Skin of body (tissue), 2 donors: ENCODE measurements around the gene MRPL3. TPM values are rescaled to one million over a fixed set of nuclear protein-coding genes. Genes with fewer than 3 reads are reported as not detected.
"Not testable (repeated sequence)": the region's sequence is repeated elsewhere in the genome, so short reads cannot be mapped to it uniquely, and the experiment has no call there.

Source experiments
- DNase-seq: peaks from one replicate; lab custom pipeline; 2025; lab: John Stamatoyannopoulos, UW
- total RNA-seq: library from RNA; depleted of rRNA; stranded (reverse); fragments of >200 nt; gene quantifications from one replicate; pipeline ENCODE4 v1.2.3, GENCODE V29; 2014

Gene MRPL3
- total RNA-seq, 1 donor from 2014 or later, result 68.4 TPM

- DNase-seq, result no peak
These were observed 822 bp downstream of the MRPL3 start for GRCh38 chr3:131501949-131502348.

DNA sequence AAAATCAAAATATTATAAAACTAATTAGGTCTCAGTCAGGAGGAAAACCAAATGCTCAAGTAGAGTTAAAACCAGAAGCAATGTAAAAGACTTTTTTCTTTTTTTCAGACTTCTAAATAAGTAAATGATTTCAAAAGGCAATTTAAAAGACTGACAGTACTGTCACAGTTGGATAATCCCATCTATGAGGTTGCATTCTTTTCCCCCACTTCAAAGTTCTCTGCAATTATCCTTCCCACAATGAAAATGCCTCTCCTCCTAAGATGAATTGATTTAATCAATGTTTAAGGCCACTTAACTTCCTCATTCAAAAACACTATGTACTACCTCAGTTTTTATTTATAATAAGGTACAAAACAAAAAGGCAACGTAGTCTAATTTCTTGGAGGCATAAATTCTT, 8.1 kb downstream of the MRPL3 start:
- DNase-seq, result no peak

DNA sequence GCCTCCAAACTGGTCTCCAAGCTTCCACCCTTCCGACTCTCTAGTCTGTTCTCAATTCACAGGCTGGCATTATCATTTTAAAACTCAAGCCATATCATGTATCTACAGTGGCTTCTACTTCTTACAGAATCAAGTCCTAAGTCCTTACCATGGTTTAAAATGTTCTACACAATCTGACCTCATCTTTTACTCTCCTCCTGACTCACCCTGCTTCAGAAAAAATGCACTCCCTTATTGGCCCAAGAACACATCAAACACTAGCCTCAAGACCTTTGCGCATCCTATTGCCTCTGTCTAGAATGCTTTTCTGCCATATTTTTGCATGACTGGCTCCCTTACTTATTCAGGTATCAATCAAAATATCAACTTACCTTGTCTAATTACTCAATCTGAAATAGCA, 11.0 kb downstream of the MRPL3 start:
- no peak for DNase-seq

DNA sequence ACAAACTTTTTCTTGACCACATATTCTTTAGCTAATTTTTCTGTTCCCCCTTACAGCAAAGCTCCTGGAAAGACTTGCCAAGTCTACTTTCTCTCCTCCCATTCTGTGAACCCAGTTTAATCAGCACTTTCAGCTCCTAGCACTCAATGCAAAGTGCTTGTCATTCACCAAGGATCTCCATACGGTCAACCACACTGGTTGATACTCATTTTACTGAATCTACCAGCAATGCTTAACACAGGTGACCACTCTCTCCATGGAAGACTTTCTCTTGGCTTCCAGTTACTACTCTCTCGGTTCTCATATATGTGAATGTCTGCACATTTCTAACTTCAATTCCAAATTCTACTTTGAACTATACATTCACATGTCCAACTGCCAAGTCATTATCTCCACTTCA, 11.7 kb downstream of the MRPL3 start:
- DNase-seq, result no peak

GRCh38 chr3:131486545-131486944, 16.2 kb downstream of the MRPL3 start:
- DNase-seq, result not testable (repeated sequence)

DNA sequence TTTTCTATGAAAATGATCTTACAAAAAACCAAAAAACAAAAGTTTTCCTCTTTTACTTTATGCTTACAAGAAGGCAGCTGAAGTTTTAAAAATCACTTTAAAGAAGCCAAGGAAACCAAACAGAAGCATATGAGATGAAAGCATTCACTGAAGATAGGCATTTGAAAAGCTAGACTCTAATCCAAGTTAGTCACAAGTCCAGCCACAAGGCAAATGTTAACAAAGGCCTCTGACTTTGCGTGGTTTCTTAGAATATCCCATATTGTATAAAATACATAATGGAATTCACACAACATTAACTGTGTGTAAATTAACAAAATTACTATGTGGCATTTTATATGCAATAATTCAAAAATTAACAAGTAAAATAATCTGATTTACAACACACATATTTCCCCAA, 17.7 kb downstream of the MRPL3 start:
- DNase-seq, result no peak

GRCh38 chr3:131484496-131485111, 18.2 kb downstream of the MRPL3 start:
- no peak for DNase-seq

- no peak for DNase-seq
These were observed 22.7 kb downstream of the MRPL3 start for GRCh38 chr3:131480116-131480515.

DNA sequence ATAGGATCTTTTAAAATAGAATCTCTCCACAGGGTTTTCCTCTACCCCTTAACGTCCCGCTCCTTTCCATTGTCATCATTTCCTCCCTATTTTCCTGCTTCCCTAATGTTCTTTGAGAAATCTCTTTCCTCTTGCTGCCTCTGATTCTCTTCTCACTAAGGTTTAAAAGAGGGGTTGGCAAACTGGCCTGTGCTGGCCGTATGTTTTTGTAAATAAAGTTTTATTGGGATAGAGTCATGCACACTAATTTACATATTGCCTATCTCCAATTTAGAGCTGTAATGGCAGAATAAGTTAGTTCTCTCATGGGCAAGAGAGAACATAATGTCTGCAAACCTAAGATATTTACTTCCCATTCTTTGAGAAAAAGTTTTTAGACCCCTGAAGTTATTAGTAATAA, 25.0 kb downstream of the MRPL3 start:
- DNase-seq, result no peak

DNA sequence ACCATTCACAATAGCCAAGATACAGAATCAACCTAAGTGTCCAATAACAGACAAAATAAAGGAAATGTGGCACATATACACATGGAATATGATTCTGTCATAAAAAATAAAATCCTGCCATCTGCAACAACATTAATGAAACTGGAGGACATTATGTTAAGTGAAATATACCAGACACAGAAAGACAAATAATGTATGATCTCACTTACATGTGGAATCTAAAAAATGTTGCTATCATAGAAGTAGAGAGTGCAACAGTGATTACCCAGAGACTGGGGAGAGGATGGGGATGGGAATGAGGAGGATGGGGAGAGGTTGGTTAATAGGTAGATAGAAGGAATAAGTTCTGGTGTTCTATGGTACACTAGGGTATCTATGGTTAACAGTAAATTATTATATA, 28.7 kb downstream of the MRPL3 start:
- no peak for DNase-seq

GRCh38 chr3:131470377-131470776, 32.4 kb downstream of the MRPL3 start:
- DNase-seq, result no peak

DNA sequence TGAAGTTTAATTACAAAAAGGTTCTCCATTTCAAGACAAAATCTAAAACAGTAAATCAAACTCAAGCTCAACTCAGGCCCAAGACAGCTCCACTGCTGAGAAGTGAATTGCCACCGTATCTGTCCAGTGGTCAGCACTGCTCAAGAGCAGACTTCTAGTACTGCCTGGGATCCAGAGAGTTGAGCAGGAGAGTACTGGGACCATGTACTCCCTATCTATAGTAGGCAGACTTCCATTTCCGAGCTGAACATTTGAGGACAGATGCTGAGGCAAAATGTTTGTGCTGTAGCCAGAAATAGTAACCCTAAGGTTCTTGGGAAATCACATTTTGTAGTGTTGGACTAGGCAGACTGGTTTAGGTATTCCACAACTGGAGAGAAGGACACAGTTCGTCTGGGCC, 44.1 kb downstream of the MRPL3 start:
- no peak for DNase-seq

DNA sequence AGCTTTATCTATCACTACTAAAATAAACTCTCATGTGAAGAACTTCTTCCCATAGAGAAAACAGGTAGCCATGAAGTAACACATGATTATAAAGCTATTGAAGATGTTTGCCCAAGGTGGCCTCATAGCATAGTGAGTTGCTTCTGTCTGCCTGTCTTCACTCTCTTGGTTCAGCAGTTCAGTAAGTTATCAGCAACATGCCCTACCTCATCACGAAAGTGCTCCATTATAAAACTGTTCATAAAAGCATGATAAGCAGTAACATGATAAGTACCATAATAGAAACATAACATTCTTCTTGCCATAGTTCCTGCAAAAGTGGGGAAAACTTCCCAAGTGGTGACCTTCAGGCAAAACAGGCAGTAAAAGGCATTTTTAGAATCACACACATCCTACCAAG, 45.6 kb downstream of the MRPL3 start:
- DNase-seq, result no peak

DNA sequence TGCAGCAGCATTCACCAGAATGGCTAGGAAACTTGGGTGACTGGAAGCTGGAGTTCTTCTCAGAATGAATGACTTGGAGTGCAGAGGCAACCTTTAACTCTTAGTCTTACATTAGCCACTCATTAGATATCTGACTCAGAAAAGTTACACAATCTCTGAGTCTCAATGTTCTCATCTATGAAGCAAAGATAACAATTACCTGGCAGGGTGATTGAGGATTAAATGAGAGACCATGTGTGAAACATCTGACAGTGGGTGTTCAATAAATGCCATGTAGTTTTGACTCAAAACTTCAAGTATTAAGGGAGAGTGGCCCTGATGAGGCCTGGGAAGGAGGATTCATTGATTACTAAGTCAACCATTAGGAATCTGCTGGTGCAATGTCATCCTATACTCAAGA, 48.3 kb downstream of the MRPL3 start:
- no peak for DNase-seq

GRCh38 chr3:131453533-131453932, 49.2 kb downstream of the MRPL3 start:
- no peak for DNase-seq

DNA sequence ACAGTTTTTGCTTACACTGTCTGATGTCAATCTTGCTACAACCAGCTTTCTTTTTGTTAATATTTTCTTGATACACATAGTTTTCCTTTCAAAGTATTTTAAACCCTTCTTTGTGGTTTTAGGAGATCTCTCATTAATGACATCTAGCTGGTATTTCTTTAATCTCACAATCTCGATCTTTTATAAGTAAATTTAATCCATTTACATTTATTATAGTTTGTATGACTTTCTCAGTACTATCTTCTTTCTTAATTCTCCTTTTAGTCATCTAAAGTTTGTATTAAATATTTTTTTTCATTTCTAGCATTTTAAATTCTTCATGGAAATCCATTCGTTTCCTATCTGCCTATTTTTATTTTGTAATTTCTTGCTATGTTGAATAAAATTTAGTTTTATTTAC, 55.4 kb downstream of the MRPL3 start:
- DNase-seq, result no peak

DNA sequence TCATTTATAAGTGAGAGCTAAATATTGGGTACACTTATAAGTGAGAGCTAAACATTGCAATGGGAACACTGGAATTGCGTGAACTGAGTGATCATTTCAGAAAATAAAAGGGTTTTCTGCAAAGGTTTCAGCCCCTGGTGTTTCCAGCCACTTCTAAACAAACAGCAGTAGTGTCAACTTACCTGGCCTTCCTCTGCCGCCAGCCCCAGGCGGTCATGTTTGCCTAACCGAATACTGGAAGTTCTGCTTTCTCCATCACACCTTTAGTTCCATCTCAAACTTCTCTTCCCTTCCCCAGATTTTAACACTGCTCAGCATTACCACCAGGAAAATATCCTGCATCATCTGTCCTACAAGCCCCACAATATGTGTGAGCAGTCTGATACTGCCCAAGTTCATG, 58.6 kb downstream of the MRPL3 start:
- DNase-seq, result no peak

- no peak for DNase-seq
These were observed 63.7 kb downstream of the MRPL3 start for GRCh38 chr3:131439084-131439483.

- no peak for DNase-seq
These were observed 67.8 kb downstream of the MRPL3 start for GRCh38 chr3:131435000-131435399.

- no peak for DNase-seq
These were observed 70.3 kb downstream of the MRPL3 start for GRCh38 chr3:131432441-131432840.

- DNase-seq, result no peak
These were observed 71.0 kb downstream of the MRPL3 start for GRCh38 chr3:131431754-131432153.

GRCh38 chr3:131427226-131427625, 75.5 kb downstream of the MRPL3 start:
- DNase-seq, result no peak

- no peak for DNase-seq
These were observed 80.7 kb downstream of the MRPL3 start for GRCh38 chr3:131421957-131422498.

DNA sequence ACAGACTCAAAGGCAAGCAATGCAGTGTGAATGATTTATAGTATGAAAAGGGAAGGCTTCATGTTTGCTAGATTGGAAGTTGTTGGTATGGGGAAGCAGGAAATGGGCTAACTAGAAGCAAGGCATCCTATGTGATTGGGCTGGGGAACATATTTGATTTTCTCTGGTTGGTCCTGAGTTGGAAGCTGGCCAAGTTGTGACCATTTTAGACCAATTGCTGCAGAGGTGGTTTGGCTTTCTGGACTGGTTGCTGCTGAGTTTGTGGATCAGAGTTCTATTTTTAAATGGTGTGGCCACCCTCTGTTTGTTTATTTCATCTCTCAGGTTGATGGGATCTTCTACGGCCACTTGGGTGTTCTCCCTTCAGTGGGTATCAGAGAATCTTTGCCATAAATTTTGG, 81.5 kb downstream of the MRPL3 start:
- DNase-seq, result no peak
